ENCODE results near the gene XPNPEP1. TPM values are rescaled to one million over a fixed set of nuclear protein-coding genes. Genes with fewer than 3 reads are reported as not detected.

XPNPEP1 gene
- polyA plus RNA-seq, 1 donor (not counting 4 experiments of a cell fraction or from before 2014, with no cell fraction given): 96.2 TPM

- H3K79me2 ChIP-seq (ENCODE audit: control insufficient read depth, insufficient read depth, low read length): no peaks in the 10 kb centered on the region
- no peak for DNase-seq (ENCODE audit: low read depth, low spot score)
- no peaks in the 10 kb centered on the region for H3K27me3 ChIP-seq (ENCODE audit: control insufficient read depth, extremely low read depth, insufficient read depth, low read length)
- TF ChIP-seq CTCF (optimal IDR thresholded peaks at IDR 0.05 in 1 of 3, IDR thresholded peaks at IDR 0.05 in 1 of 3, conservative IDR thresholded peaks at IDR 0.05 in 1 of 3; ENCODE audit: extremely low read depth in 1 of 3, insufficient read depth in 2 of 3, low read length in 3 of 3) (no peak), EZH2 (IDR thresholded peaks at IDR 0.05; ENCODE audit: low read length) (no peak)
- H3K4me2 ChIP-seq (ENCODE audit: control insufficient read depth, extremely low read depth, insufficient read depth, low read depth, low read length): no peak overlapping the region
- H3K27ac ChIP-seq (ENCODE audit: control insufficient read depth, insufficient read depth, low read length): no peak overlapping the region
- dilution Hi-C loops (cut with MboI; ENCODE audit: extremely low pct_ligation_motif_present, low sequenced_read_pairs): no loop called here
- H4K20me1 ChIP-seq (ENCODE audit: control insufficient read depth, extremely low read depth, insufficient read depth, low read length): no peaks in the 10 kb centered on the region
- H3K4me3 ChIP-seq (ENCODE audit: control insufficient read depth in 2 of 3, extremely low read depth in 1 of 3, insufficient read depth in 2 of 3, low read depth in 1 of 3, low read length in 3 of 3): no peak overlapping the region
- FAIRE-seq: no peak
- no peaks in the 10 kb centered on the region for H3K9me3 ChIP-seq (ENCODE audit: control insufficient read depth, low read depth, low read length)
- no peaks in the 10 kb centered on the region for H3K9me1 ChIP-seq (ENCODE audit: control insufficient read depth, extremely low read depth, insufficient read depth, low read length)
- peaks cover 0 to 3% of the 10 kb centered on the region in 2 experiments for H3K36me3 ChIP-seq (ENCODE audit: control insufficient read depth in 2 of 2, extremely low read depth in 1 of 2, insufficient read depth in 2 of 2, low read length in 2 of 2)
- no peaks in the 10 kb centered on the region for H3K4me1 ChIP-seq (ENCODE audit: control insufficient read depth, extremely low read depth, insufficient read depth, low read length)
- H2AFZ ChIP-seq (ENCODE audit: control insufficient read depth, low read length): no peak overlapping the region
- H3K9ac ChIP-seq (ENCODE audit: control insufficient read depth, extremely low read depth, insufficient read depth, low read length): no peak overlapping the region
Measured at GRCh38 chr10:109859221-109859620, 64.1 kb downstream of the XPNPEP1 start.

- Histone ChIP-seq H3K9me1 (ENCODE audit: control insufficient read depth, extremely low read depth, insufficient read depth, low read length) (no peaks in the 10 kb centered on the region), H3K27me3 (ENCODE audit: control insufficient read depth, extremely low read depth, insufficient read depth, low read length) (no peaks in the 10 kb centered on the region), H3K4me2 (ENCODE audit: control insufficient read depth, extremely low read depth, insufficient read depth, low read depth, low read length) (no peak overlapping the region), H4K20me1 (ENCODE audit: control insufficient read depth, extremely low read depth, insufficient read depth, low read length) (no peaks in the 10 kb centered on the region), H3K36me3 (ENCODE audit: control insufficient read depth in 2 of 2, extremely low read depth in 1 of 2, insufficient read depth in 2 of 2, low read length in 2 of 2) (no peaks in the 10 kb centered on the region), H2AFZ (ENCODE audit: control insufficient read depth, low read length) (no peak overlapping the region), H3K9ac (ENCODE audit: control insufficient read depth, extremely low read depth, insufficient read depth, low read length) (no peak overlapping the region), H3K4me3 (ENCODE audit: control insufficient read depth in 2 of 3, extremely low read depth in 1 of 3, insufficient read depth in 2 of 3, low read depth in 1 of 3, low read length in 3 of 3) (no peak overlapping the region), H3K79me2 (ENCODE audit: control insufficient read depth, insufficient read depth, low read length) (no peaks in the 10 kb centered on the region), H3K4me1 (ENCODE audit: control insufficient read depth, extremely low read depth, insufficient read depth, low read length) (no peaks in the 10 kb centered on the region), H3K27ac (ENCODE audit: control insufficient read depth, insufficient read depth, low read length) (no peak overlapping the region), H3K9me3 (ENCODE audit: control insufficient read depth, low read depth, low read length) (no peaks in the 10 kb centered on the region)
- TF ChIP-seq CTCF (optimal IDR thresholded peaks at IDR 0.05 in 1 of 3, IDR thresholded peaks at IDR 0.05 in 1 of 3, conservative IDR thresholded peaks at IDR 0.05 in 1 of 3; ENCODE audit: extremely low read depth in 1 of 3, insufficient read depth in 2 of 3, low read length in 3 of 3) (no peak), EZH2 (IDR thresholded peaks at IDR 0.05; ENCODE audit: low read length) (no peak)
- no peak for DNase-seq (ENCODE audit: low read depth, low spot score)
- dilution Hi-C loops (cut with MboI; ENCODE audit: extremely low pct_ligation_motif_present, low sequenced_read_pairs): no loop called here
- FAIRE-seq: no peak
Measured at GRCh38 chr10:109855746-109856145, 67.6 kb downstream of the XPNPEP1 start.
